HepG2 (cell line): ENCODE data around the gene ATXN1L. TPM values are rescaled to one million over a fixed set of nuclear protein-coding genes. Genes with fewer than 3 reads are reported as not detected.

Experiments used
- HMG20A ChIP-seq: IDR thresholded peaks from 2 replicates; pipeline ENCODE4 v1.6.1; 2016; ENCODE audit warnings: borderline replicate concordance
- KAT8 ChIP-seq: IDR thresholded peaks from 2 replicates; pipeline ENCODE4 v1.6.1; 2016; ENCODE audit warnings: missing genetic modification reagents, missing compliant biosample characterization
- KLF11 ChIP-seq: IDR thresholded peaks from 2 replicates; pipeline ENCODE4 v1.6.1; 2016; ENCODE audit warnings: missing compliant biosample characterization
- MAFG ChIP-seq: sonication (generic); formaldehyde crosslinking; IDR thresholded peaks from 2 replicates; pipeline ENCODE4 v1.5.1; 2020; ENCODE audit warnings: mild to moderate bottlenecking, missing genetic modification reagents
- PCBP1 ChIP-seq: fragments of 200-400 bp; formaldehyde crosslinking; IDR thresholded peaks from 2 replicates; pipeline ENCODE4 v1.6.1; 2017; ENCODE audit warnings: mild to moderate bottlenecking, low read depth, low read length, borderline replicate concordance
- SOX5 ChIP-seq: IDR thresholded peaks from 2 replicates; pipeline ENCODE4 v1.6.1; 2016; ENCODE audit warnings: borderline replicate concordance
- TBX2 ChIP-seq: sonication (generic); formaldehyde crosslinking; IDR thresholded peaks from 2 replicates; pipeline ENCODE4 v1.5.0; 2020; ENCODE audit warnings: missing genetic modification reagents, mild to moderate bottlenecking, borderline replicate concordance
- ZNF17 ChIP-seq: sonication (generic); formaldehyde crosslinking; IDR thresholded peaks from 2 replicates; pipeline ENCODE4 v1.5.0; 2020; ENCODE audit warnings: mild to moderate bottlenecking, missing genetic modification reagents
- ZNF615 ChIP-seq: sonication (generic); formaldehyde crosslinking; IDR thresholded peaks from 2 replicates; pipeline ENCODE4 v1.5.0; 2020; ENCODE audit warnings: mild to moderate bottlenecking, missing genetic modification reagents, borderline replicate concordance
- ZNF7 ChIP-seq: IDR thresholded peaks from 2 replicates; pipeline ENCODE4 v1.6.1; 2016; ENCODE audit warnings: missing biosample characterization, missing genetic modification reagents
- ZNF746 ChIP-seq: sonication (generic); formaldehyde crosslinking; IDR thresholded peaks from 2 replicates; pipeline ENCODE4 v1.8.0; 2022; ENCODE audit warnings: mild to moderate bottlenecking, missing genetic modification reagents
- ZNF782 ChIP-seq: sonication (generic); formaldehyde crosslinking; IDR thresholded peaks from 2 replicates; pipeline ENCODE4 v1.4.0; 2020; ENCODE audit warnings: missing genetic modification reagents, mild to moderate bottlenecking, borderline replicate concordance
- ZSCAN20 ChIP-seq: sonication (generic); formaldehyde crosslinking; IDR thresholded peaks from 2 replicates; pipeline ENCODE4 v1.4.0; 2020; ENCODE audit warnings: missing genetic modification reagents, mild to moderate bottlenecking, borderline replicate concordance
- ZSCAN22 ChIP-seq: sonication (generic); formaldehyde crosslinking; IDR thresholded peaks from 2 replicates; pipeline ENCODE4 v1.4.0; 2020; ENCODE audit warnings: mild to moderate bottlenecking, missing genetic modification reagents
- polyA plus RNA-seq, 8 experiments: library from polyadenylated mRNA; depleted of rRNA in 3 of 8; stranded (reverse) in 7 of 8; unstranded in 1 of 8; fragments of >200 nt; fragmentation: Illumina TruSeq in 4 of 8; extraction: Trizol in 4 of 8; gene quantifications; 2 replicates each; pipeline versions ENCODE4 v1.2.1 to v1.2.3, GENCODE V29; 2011 to 2016; ENCODE audit warnings: low read depth in 4 of 8, missing spikeins in 1 of 8, mixed read lengths in 1 of 8; ENCODE audit not compliant: insufficient read depth in 1 of 8
- total RNA-seq, 5 experiments: library from RNA; depleted of rRNA; stranded (reverse); fragments of >200 nt; fragmentation: Illumina TruSeq; extraction: Trizol; gene quantifications; 2 replicates each; pipeline ENCODE4 v1.2.3, GENCODE V29; 2016; ENCODE audit warnings: low read depth in 1 of 5
- TF ChIP-seq, protein P1 (sequence below): sonication (generic); formaldehyde crosslinking; IDR thresholded peaks from 2 replicates; pipeline ENCODE4 v1.4.0; 2020; ENCODE audit warnings: missing genetic modification reagents
- TF ChIP-seq, protein P2 (sequence below): sonication (generic); formaldehyde crosslinking; IDR thresholded peaks from 2 replicates; pipeline ENCODE4 v1.4.0; 2020; ENCODE audit warnings: missing genetic modification reagents
- TF ChIP-seq, protein P3 (sequence below): sonication (generic); formaldehyde crosslinking; conservative IDR thresholded peaks from 2 replicates; pipeline ENCODE4 v1.4.0; 2020; ENCODE audit warnings: missing genetic modification reagents
- TF ChIP-seq, protein P4 (sequence below): sonication (generic); IDR thresholded peaks from 2 replicates; pipeline ENCODE4 v1.6.1; 2016; ENCODE audit warnings: low read depth, borderline replicate concordance
- TF ChIP-seq, protein P5 (sequence below): sonication (generic); formaldehyde crosslinking; IDR thresholded peaks from 2 replicates; pipeline ENCODE4 v1.8.0; 2022; ENCODE audit warnings: missing genetic modification reagents, mild to moderate bottlenecking, borderline replicate concordance
- TF ChIP-seq, protein P6 (sequence below): sonication (generic); formaldehyde crosslinking; IDR thresholded peaks from 2 replicates; pipeline ENCODE4 v1.5.0; 2020; ENCODE audit warnings: mild to moderate bottlenecking, missing genetic modification reagents, borderline replicate concordance

ATXN1L gene
- total and polyA plus RNA-seq, 2 of the 13 experiments (the other 11 are each of a cell fraction or from before 2014, with no cell fraction given) = 20.0 to 22.4 TPM

DNA sequence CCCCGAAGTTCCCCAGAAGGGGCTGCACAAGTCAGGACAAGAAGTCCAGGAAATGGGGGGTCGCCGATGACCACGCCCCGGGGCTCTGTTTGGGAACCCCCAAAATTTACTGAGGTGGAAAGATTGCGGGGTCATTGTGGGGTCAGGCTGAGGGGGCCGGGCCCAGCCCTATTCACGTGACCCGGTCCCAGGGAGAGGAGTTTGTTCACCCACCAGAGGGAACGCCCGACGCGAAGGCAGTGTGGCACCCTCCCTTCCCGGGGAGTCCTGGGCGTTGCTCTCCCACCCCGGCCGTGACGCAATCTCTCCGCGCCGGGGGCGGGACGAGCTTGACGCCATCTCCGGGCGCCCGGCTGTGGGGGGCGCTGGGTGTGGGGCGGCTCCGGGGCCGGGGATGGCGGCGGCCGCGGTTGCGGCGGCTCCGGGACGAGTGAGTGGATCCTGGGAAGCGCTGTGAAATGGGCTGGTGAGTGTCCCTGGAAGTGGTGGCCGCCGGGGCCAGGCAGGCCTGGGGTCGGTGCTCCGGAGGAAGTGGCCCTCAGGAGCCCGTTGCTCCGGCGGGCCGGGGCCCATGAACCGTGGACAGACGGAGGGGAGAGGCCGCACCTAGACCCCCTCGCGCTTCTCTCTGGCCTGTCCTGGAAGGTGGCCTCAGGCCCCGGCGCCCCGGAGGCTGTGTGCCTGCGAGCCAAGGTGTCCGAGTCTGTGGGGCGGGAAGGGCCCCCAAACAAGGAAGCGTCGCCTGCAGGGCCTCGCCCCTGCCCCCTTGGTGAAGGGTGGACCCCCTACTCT is at the start of gene ATXN1L (continued):
- TF ChIP-seq, protein P1, sequence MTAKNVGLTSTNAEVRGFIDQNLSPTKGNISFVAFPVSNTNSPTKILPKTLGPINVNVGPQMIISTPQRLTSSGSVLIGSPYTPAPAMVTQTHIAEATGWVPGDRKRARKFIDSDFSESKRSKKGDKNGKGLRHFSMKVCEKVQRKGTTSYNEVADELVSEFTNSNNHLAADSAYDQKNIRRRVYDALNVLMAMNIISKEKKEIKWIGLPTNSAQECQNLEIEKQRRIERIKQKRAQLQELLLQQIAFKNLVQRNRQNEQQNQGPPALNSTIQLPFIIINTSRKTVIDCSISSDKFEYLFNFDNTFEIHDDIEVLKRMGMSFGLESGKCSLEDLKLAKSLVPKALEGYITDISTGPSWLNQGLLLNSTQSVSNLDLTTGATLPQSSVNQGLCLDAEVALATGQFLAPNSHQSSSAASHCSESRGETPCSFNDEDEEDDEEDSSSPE (CRISPR knock-in tag) = no peak; the same call in 1 of the 2 replicates
- TF ChIP-seq KAT8 (CRISPR knock-in tag) (peak; percentile 96), PCBP1 (peak; percentile 73; the same call in 1 of the 2 replicates), ZNF7 (CRISPR knock-in tag) (peak; percentile 21; the same call in 1 of the 2 replicates), ZNF782 (no peak), HMG20A (CRISPR knock-in tag) (no peak), MAFG (no peak), KLF11 (no peak), ZSCAN22 (no peak), TBX2 (peak; percentile 44), ZNF746 (CRISPR knock-in tag) (peak; percentile 81; the same call in 1 of the 2 replicates), SOX5 (CRISPR knock-in tag) (peak; percentile 53; the same call in 1 of the 2 replicates), ZNF17 (CRISPR knock-in tag) (no peak), ZNF615 (no peak), ZSCAN20 (CRISPR knock-in tag) (peak; percentile 60; the same call in 1 of the 2 replicates)
- TF ChIP-seq, protein P2, sequence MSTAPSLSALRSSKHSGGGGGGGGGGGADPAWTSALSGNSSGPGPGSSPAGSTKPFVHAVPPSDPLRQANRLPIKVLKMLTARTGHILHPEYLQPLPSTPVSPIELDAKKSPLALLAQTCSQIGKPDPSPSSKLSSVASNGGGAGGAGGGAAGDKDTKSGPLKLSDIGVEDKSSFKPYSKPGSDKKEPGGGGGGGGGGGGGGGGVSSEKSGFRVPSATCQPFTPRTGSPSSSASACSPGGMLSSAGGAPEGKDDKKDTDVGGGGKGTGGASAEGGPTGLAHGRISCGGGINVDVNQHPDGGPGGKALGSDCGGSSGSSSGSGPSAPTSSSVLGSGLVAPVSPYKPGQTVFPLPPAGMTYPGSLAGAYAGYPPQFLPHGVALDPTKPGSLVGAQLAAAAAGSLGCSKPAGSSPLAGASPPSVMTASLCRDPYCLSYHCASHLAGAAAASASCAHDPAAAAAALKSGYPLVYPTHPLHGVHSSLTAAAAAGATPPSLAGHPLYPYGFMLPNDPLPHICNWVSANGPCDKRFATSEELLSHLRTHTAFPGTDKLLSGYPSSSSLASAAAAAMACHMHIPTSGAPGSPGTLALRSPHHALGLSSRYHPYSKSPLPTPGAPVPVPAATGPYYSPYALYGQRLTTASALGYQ (CRISPR knock-in tag) = peak; percentile 71; the same call in 1 of the 2 replicates
- TF ChIP-seq, protein P3, sequence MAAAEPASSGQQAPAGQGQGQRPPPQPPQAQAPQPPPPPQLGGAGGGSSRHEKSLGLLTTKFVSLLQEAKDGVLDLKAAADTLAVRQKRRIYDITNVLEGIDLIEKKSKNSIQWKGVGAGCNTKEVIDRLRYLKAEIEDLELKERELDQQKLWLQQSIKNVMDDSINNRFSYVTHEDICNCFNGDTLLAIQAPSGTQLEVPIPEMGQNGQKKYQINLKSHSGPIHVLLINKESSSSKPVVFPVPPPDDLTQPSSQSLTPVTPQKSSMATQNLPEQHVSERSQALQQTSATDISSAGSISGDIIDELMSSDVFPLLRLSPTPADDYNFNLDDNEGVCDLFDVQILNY (CRISPR knock-in tag) = peak; percentile 6; the same call in 1 of the 2 replicates
- TF ChIP-seq, protein P4, sequence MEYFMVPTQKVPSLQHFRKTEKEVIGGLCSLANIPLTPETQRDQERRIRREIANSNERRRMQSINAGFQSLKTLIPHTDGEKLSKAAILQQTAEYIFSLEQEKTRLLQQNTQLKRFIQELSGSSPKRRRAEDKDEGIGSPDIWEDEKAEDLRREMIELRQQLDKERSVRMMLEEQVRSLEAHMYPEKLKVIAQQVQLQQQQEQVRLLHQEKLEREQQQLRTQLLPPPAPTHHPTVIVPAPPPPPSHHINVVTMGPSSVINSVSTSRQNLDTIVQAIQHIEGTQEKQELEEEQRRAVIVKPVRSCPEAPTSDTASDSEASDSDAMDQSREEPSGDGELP = peak; percentile 31; the same call in 1 of the 2 replicates
- TF ChIP-seq, protein P5, sequence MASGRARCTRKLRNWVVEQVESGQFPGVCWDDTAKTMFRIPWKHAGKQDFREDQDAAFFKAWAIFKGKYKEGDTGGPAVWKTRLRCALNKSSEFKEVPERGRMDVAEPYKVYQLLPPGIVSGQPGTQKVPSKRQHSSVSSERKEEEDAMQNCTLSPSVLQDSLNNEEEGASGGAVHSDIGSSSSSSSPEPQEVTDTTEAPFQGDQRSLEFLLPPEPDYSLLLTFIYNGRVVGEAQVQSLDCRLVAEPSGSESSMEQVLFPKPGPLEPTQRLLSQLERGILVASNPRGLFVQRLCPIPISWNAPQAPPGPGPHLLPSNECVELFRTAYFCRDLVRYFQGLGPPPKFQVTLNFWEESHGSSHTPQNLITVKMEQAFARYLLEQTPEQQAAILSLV (CRISPR knock-in tag) = peak; percentile 86
- TF ChIP-seq, protein P6, sequence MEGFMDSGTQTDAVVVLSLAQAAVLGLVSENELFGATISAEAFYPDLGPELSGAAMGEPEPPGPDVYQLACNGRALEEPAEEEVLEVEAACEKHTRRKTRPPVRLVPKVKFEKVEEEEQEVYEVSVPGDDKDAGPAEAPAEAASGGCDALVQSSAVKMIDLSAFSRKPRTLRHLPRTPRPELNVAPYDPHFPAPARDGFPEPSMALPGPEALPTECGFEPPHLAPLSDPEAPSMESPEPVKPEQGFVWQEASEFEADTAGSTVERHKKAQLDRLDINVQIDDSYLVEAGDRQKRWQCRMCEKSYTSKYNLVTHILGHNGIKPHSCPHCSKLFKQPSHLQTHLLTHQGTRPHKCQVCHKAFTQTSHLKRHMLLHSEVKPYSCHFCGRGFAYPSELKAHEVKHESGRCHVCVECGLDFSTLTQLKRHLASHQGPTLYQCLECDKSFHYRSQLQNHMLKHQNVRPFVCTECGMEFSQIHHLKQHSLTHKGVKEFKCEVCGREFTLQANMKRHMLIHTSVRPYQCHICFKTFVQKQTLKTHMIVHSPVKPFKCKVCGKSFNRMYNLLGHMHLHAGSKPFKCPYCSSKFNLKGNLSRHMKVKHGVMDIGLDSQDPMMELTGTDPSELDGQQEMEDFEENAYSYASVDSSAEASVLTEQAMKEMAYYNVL (CRISPR knock-in tag) = peak; percentile 55; the same call in 1 of the 2 replicates
